Astrocyte of the hippocampus (primary cell): ENCODE data around the gene CD4.

Experiments used
- DNase-seq: peaks from one replicate; pipeline ENCODE4 v3.0.0; 2011; ENCODE audit warnings: low read depth, low spot score

CD4 gene

DNA sequence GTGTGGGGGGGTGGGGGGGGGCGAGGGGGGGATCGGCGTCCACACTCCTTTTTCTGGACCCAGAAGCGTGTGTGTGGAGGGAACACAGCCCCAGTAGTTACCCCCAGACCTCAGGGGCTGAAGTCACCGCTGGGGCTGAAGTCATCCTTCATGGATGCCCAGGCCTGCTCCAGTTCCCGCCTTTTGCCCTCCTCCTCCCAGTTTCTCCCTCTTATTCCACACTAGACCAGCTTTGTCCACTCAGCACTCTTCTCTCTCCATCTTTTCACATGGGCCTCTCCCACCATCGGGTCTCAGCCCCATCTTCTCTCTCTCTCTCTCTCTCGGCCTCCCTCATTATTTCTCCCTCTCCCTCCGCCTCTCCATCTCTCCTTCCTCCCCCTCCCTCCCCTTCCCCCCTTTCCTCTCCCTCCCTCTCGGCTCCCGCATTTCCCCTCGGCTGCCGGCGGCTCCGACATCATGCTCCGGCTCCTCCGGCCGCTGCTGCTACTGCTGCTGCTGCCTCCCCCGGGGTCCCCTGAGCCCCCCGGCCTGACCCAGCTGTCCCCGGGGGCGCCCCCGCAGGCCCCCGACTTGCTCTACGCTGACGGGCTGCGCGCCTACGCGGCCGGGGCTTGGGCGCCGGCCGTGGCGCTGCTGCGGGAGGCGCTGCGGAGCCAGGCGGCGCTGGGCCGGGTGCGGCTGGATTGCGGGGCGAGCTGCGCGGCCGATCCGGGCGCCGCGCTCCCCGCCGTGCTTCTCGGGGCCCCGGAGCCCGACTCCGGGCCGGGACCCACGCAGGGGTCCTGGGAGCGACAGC, 38.9 kb downstream of the CD4 start, which contains the start of gene P3H3:
TSS of gene P3H3 (plus strand) at position 426 of the 799 bp plus-strand sequence. CDS start at position 460, 34 bp downstream.
- peak; percentile 73 for DNase-seq

GRCh38 chr12:6828781-6829535, 39.6 kb downstream of the CD4 start:
- DNase-seq: peak; percentile 82

DNA sequence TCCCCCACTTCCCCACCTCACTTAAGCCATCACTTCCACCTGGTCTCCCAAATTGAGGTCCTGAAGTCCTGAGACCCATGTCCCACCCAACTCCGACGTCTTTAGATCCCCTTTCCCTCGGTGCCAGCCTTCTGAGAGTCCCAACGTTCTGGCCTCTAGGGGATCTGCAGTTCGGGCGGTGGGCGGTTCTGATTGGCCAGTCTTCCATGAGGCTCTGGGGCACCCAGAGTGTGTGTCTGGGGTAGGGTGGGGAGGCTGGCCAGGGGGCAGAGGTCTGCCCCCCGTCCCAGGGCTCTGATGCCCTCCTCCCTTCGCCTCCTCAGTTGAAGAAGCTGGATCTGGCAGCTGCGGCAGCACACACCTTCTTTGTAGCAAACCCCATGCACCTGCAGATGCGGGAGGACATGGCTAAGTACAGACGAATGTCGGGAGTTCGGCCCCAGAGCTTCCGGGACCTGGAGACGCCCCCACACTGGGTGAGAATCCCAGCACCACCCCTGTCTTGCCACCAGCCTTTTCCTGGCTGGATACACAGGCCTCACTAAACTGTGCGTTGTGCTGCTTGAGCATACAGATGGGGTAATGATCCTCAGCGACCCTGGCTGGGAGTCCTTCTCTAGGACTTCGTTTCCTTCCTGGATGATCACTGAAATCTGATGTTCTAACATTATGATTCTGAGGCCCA, 40.4 kb downstream of the CD4 start:
- no peak for DNase-seq

- no peak for DNase-seq
Measured at GRCh38 chr12:6830286-6830890, 41.1 kb downstream of the CD4 start.

DNA sequence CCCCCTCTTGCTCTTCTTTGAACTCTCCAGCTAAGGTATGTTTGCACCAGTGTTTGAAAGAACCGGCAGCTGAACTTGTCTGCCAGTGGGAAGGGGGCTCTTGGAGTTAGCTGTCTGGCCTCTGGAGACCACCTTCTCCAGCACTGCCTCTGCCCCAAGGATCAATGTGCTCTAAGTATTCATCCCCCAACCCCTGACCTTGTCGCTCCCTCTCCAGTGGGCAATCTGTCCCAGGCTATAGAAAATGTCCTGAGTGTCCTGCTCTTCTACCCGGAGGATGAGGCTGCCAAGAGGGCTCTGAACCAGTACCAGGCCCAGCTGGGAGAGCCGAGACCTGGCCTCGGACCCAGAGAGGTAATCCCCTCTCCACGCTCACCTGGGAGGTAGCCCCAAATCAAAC, 41.7 kb downstream of the CD4 start:
- DNase-seq: no peak

DNA sequence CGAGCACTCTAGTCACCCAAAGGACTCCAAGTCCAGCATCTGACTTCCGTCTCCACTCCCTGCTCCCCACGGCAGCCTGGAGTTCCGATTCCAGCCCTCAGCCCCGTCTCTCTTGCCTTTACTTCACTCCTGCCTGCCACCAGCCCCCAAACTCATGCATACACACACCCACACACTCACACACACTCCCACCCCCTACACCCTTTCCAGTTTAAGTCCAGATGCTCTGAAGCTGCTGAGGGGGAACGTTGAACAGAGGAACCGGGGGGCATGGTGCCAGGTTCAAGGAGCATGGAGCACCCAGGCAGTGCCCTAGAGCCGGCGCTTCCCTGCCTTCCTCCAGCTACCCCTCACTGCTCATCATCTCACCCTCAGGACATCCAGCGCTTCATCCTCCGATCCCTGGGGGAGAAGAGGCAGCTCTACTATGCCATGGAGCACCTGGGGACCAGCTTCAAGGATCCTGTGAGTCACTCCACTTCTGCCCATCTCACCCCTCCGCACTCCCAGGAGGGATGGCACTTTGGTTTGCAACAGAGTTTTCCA, 42.2 kb downstream of the CD4 start:
- DNase-seq: no peak

DNA sequence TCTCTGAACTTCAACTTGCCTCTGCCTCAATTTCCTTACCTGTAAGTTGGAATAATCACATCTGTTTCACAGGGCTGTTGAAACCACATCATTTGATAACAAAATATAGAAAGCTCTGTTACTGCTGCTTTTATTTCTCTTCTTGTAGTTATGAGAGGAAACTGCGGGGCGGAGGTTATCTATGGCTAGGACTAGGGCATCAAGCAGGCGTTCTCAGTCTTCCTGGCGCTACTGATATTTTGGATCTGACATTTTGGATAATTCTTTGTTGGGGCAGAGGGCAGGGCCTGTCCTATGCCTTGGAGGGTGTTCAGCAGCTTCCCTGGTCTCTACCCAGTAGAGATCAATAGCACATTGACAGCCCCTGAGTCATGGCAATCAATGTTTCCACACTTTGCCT, 42.8 kb downstream of the CD4 start:
- DNase-seq: no peak

- DNase-seq: no peak
Measured at GRCh38 chr12:6833189-6833890, 44.0 kb downstream of the CD4 start.

DNA sequence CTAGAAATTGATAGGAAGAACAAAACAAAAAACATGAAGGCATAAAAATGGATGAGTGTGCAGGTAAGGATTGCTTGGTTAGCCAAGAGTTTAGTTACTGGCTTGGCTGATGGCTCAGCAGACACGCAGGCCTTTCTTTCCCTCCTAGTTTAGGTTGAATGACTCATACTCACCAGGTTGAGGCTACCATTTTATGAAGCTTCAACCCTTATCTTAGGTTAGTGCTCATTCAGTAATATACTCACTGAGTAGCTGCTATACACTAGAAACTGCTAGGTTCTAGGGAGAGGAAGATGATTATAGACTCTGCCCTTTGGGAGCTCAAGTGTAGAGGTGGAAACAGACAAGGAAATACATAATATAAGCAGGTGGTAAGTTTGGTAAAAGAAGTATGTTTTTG, 44.9 kb downstream of the CD4 start:
- DNase-seq: no peak

DNA sequence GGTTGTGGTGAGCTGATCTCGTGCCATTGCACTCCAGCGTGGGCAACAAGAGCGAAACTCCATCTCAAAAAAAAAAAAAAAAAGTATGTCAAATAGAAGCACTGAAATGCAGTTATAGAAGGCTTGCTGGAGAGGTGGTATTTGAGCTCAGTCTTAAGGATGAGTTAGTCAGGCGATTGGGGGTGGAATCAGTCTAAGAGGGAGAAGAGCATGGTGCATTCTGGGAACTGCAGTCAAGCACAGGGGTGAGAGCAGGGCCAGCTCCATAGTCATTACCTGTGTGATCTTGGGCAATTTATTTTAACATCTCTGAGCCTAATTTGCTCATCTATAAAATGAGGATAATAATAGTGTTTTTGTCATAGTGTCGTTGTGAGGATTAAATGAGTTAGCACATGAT, 45.5 kb downstream of the CD4 start:
- DNase-seq: no peak

GRCh38 chr12:6836851-6837250, 47.5 kb downstream of the CD4 start:
- DNase-seq: no peak

- DNase-seq: no peak
Measured at GRCh38 chr12:6837370-6838060, 48.2 kb downstream of the CD4 start.

DNA sequence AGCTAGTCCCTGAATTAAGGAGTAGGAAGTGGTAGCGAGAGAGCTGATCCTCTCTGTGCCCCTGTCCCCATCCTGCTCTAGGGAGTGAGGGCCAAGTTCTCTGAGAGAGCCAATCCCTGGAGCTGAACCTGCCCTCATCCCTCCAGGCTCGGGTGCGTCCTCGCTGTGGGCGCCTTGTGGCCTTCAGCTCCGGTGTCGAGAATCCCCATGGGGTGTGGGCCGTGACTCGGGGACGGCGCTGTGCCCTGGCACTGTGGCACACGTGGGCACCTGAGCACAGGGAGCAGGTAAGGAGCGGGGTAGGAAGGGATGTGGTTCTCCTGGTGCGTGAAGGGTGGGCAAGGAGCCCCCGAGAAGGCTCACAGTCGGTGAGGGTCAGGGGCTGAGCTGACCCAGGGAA, 49.5 kb downstream of the CD4 start:
- DNase-seq: no peak

GRCh38 chr12:6839482-6840201, 50.3 kb downstream of the CD4 start:
- DNase-seq: no peak

GRCh38 chr12:6840330-6840729, 51.0 kb downstream of the CD4 start:
- DNase-seq: no peak

DNA sequence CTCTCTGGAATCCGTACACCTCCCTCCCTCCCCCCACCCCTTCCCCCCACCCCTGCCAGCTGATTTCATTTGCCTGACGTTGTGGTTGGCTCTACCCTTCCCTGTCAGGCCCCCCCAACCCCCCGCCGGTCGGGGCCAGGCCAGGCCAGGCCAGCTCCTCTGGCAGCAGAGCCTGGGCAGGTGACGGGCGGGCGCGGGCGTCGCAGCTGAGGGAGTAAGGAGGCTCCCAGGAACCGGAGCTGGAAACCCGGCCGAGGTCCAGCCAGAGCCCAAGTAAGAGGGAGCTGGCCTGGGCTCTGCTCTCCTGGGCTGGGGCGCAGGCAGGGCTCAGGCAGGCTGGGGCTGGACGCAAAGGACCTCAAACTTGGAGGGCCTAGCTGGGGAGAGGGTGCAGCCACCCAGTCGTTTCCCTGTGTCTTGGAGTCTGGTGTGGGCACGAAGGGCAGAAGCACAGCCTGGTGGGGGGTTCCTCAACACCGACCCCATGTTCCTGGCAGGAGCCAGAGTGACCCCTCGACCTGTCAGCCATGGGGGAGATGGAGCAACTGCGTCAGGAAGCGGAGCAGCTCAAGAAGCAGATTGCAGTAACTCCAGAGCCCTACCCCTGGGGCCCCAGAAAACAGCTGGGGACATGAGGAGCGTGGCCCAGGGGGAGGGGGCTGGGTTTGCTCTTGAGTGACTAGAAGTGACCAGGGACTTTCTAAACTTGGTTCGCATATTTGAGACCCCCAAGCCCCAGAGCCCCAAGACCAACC, 51.6 kb downstream of the CD4 start, which contains the start of gene GNB3:
TSS of gene GNB3 (plus strand) at position 165 of the 755 bp plus-strand sequence. CDS start at position 528, 363 bp downstream.
- DNase-seq: no peak

- no peak for DNase-seq
Measured at GRCh38 chr12:6842075-6842474, 52.7 kb downstream of the CD4 start.

- no peak for DNase-seq
Measured at GRCh38 chr12:6843118-6843902, 54.0 kb downstream of the CD4 start.
